H9 (cell line): ENCODE measurements around the gene MMP11. TPM values are rescaled to one million over a fixed set of nuclear protein-coding genes. Genes with fewer than 3 reads are reported as not detected.

Experiments
- DNase-seq: peaks from one replicate; pipeline ENCODE4 v3.0.0-alpha.2; 2017
- H2AFZ ChIP-seq: one replicate; pipeline ENCODE4 v1.6.1; 2013; ENCODE audit warnings: mild to moderate bottlenecking, low read length, control low read depth, moderate library complexity
- H2AK5ac ChIP-seq: 2 replicates; pipeline ENCODE4 v1.6.1; 2013; ENCODE audit warnings: low read length, control low read depth, mixed read lengths; ENCODE audit not compliant: insufficient read length
- H2BK120ac ChIP-seq: one replicate; pipeline ENCODE4 v1.6.1; 2013; ENCODE audit warnings: low read depth, mild to moderate bottlenecking, low read length, control low read depth, inconsistent platforms; ENCODE audit not compliant: poor library complexity, severe bottlenecking
- H2BK12ac ChIP-seq: 2 replicates; pipeline ENCODE4 v1.6.1; 2013; ENCODE audit warnings: low read length, control low read depth, mixed read lengths, low read depth; ENCODE audit not compliant: insufficient read length
- H2BK15ac ChIP-seq: 2 replicates; pipeline ENCODE4 v1.6.1; 2013; ENCODE audit warnings: low read depth, low read length, control low read depth
- H2BK20ac ChIP-seq: one replicate; pipeline ENCODE4 v1.6.1; 2013; ENCODE audit warnings: low read depth, mild to moderate bottlenecking, low read length, control low read depth, inconsistent platforms; ENCODE audit not compliant: poor library complexity, severe bottlenecking
- H2BK5ac ChIP-seq: 2 replicates; pipeline ENCODE4 v1.6.1; 2013; ENCODE audit warnings: low read length, control low read depth, mixed read lengths; ENCODE audit not compliant: insufficient read length
- H3K14ac ChIP-seq: 2 replicates; pipeline ENCODE4 v1.6.1; 2013; ENCODE audit warnings: low read length, control low read depth; ENCODE audit not compliant: insufficient read depth
- H3K18ac ChIP-seq: 2 replicates; pipeline ENCODE4 v1.6.1; 2013; ENCODE audit warnings: low read depth, mild to moderate bottlenecking, mixed read lengths, low read length, control low read depth; ENCODE audit not compliant: insufficient read length
- H3K23ac ChIP-seq: 2 replicates; pipeline ENCODE4 v1.6.1; 2013; ENCODE audit warnings: low read length, control low read depth, mixed read lengths, low read depth; ENCODE audit not compliant: insufficient read length
- H3K23me2 ChIP-seq: 2 replicates; pipeline ENCODE4 v1.6.1; 2013; ENCODE audit warnings: low read depth, mild to moderate bottlenecking, mixed read lengths, low read length, control low read depth; ENCODE audit not compliant: insufficient read length, poor library complexity, severe bottlenecking
- H3K27ac ChIP-seq: 2 replicates; pipeline ENCODE4 v1.5.1; 2013; ENCODE audit warnings: low read length, control low read depth, mixed read lengths, low read depth; ENCODE audit not compliant: insufficient read length
- H3K27me3 ChIP-seq: 2 replicates; pipeline ENCODE4 v1.6.1; 2013; ENCODE audit warnings: low read length, control low read depth, inconsistent platforms; ENCODE audit not compliant: insufficient read depth
- H3K4ac ChIP-seq: 2 replicates; pipeline ENCODE4 v1.6.1; 2013; ENCODE audit warnings: low read depth, mild to moderate bottlenecking, control low read depth, inconsistent platforms, low read length, moderate library complexity
- H3K4me1 ChIP-seq: 2 replicates; pipeline ENCODE4 v1.6.1; 2013; ENCODE audit warnings: low read length, control low read depth, inconsistent platforms; ENCODE audit not compliant: insufficient read depth
- H3K4me2 ChIP-seq: 2 replicates; pipeline ENCODE4 v1.6.1; 2013; ENCODE audit warnings: low read length, control low read depth, mixed read lengths; ENCODE audit not compliant: insufficient read length, insufficient read depth
- H3K56ac ChIP-seq: 2 replicates; pipeline ENCODE4 v1.6.1; 2013; ENCODE audit warnings: low read depth, mild to moderate bottlenecking, mixed read lengths, low read length, control low read depth; ENCODE audit not compliant: insufficient read length
- H3K79me1 ChIP-seq: 2 replicates; pipeline ENCODE4 v1.6.1; 2013; ENCODE audit warnings: low read depth, mild to moderate bottlenecking, moderate library complexity, low read length, control low read depth, inconsistent platforms; ENCODE audit not compliant: insufficient read depth, poor library complexity, severe bottlenecking
- H3K79me2 ChIP-seq: 2 replicates; pipeline ENCODE4 v1.6.1; 2013; ENCODE audit warnings: low read length, control low read depth, inconsistent platforms; ENCODE audit not compliant: insufficient read depth
- H3K9ac ChIP-seq: 2 replicates; pipeline ENCODE4 v1.6.1; 2013; ENCODE audit warnings: low read length, control low read depth, mixed read lengths; ENCODE audit not compliant: insufficient read length; ENCODE audit errors: extremely low read depth
- H3K9me3 ChIP-seq: one replicate; pipeline ENCODE4 v1.6.1; 2013; ENCODE audit warnings: low read depth, low read length, inconsistent platforms; ENCODE audit not compliant: control insufficient read depth
- H3T11ph ChIP-seq: one replicate; pipeline ENCODE4 v1.6.1; 2013; ENCODE audit warnings: mild to moderate bottlenecking, low read length, control low read depth, inconsistent platforms
- H4K20me1 ChIP-seq: one replicate; pipeline ENCODE4 v1.6.1; 2013; ENCODE audit not compliant: control insufficient read depth, insufficient read length, insufficient read depth
- H4K5ac ChIP-seq: 2 replicates; pipeline ENCODE4 v1.6.1; 2013; ENCODE audit warnings: low read depth, mild to moderate bottlenecking, mixed read lengths, low read length, control low read depth; ENCODE audit not compliant: insufficient read length
- H4K8ac ChIP-seq: replicated peaks from 2 replicates; pipeline ENCODE4 v1.6.1; 2013; ENCODE audit warnings: low read length, control low read depth, mixed read lengths, low read depth; ENCODE audit not compliant: insufficient read length
- H4K91ac ChIP-seq: 2 replicates; pipeline ENCODE4 v1.6.1; 2013; ENCODE audit warnings: low read depth, mild to moderate bottlenecking, moderate library complexity, mixed read lengths, low read length, control low read depth; ENCODE audit not compliant: insufficient read length
- H3K27ac Mint-ChIP-seq, 3 experiments: 2 replicates in 2 of 3; 3 replicates in 1 of 3; pipeline ENCODE4 v1.8.0; 2020 to 2021; ENCODE audit warnings: mixed read lengths in 3 of 3, mild to moderate bottlenecking in 1 of 3, moderate library complexity in 1 of 3
- H3K27me3 Mint-ChIP-seq: 2 replicates; pipeline ENCODE4 v1.8.0; 2021; ENCODE audit warnings: low read depth, mild to moderate bottlenecking, moderate library complexity, mixed read lengths
- H3K36me3 Mint-ChIP-seq, 3 experiments: 2 replicates in 2 of 3; 3 replicates in 1 of 3; pipeline ENCODE4 v1.8.0; 2020 to 2021; ENCODE audit warnings: low read depth in 3 of 3, mixed read lengths in 3 of 3; ENCODE audit not compliant: insufficient read depth in 1 of 3
- H3K4me1 Mint-ChIP-seq, 2 experiments: 2 replicates each; pipeline ENCODE4 v1.8.0; 2020; ENCODE audit warnings: mixed read lengths in 2 of 2
- H3K4me3 Mint-ChIP-seq, 2 experiments: 2 replicates in 1 of 2; 3 replicates in 1 of 2; pipeline ENCODE4 v1.8.0; 2020 to 2021; ENCODE audit warnings: mild to moderate bottlenecking in 2 of 2, mixed read lengths in 2 of 2, moderate library complexity in 1 of 2
- H3K9me3 Mint-ChIP-seq, 2 experiments: 2 replicates in 1 of 2; 3 replicates in 1 of 2; pipeline ENCODE4 v1.8.0; 2020; ENCODE audit warnings: mild to moderate bottlenecking in 2 of 2, mixed read lengths in 2 of 2, moderate library complexity in 1 of 2
- CTCF ChIP-seq: fragments of 200-600 bp; sonication (generic); conservative IDR thresholded peaks from 3 replicates; pipeline ENCODE4 v1.8.0; 2021; ENCODE audit warnings: antibody characterized with exemption, mild to moderate bottlenecking
- WGBS: extraction: QIAGEN DNeasy Blood & Tissue Kit; methylation state at CpG from one replicate; pipeline ENCODE4 v1.1.7; 2013; ENCODE audit warnings: missing lambda C conversion rate, low lambda C conversion rate, mixed read lengths; ENCODE audit not compliant: insufficient read length; ENCODE audit errors: extremely low coverage; 5-methylcytosine and 5-hydroxymethylcytosine counted together
- total RNA-seq: library from RNA; stranded (reverse); gene quantifications from 2 replicates; pipeline ENCODE4 v1.2.1, GENCODE V29; 2021

Gene MMP11
- total RNA-seq, 1 experiment from 2014 or later = 5.3 TPM

GRCh38 chr22:23744001-23744400 lies 28.6 kb upstream of the MMP11 start:
- H2AK5ac ChIP-seq = no peak overlapping the region
- no peaks in the 10 kb centered on the region for H3K27me3 Mint-ChIP-seq

More at GRCh38 chr22:23744001-23744400, 28.6 kb upstream of the MMP11 start:
- Histone ChIP-seq H3K79me1 (no peaks in the 10 kb centered on the region), H4K20me1 (no peaks in the 10 kb centered on the region), H3K4me2 (no peak overlapping the region), H3K79me2 (no peaks in the 10 kb centered on the region), H4K91ac (no peak overlapping the region), H3K27ac (no peak overlapping the region), H2BK12ac (no peak overlapping the region), H2BK120ac (no peak overlapping the region), H4K5ac (no peak overlapping the region), H2AFZ (no peak overlapping the region), H3K56ac (no peak overlapping the region), H3K23me2 (no peaks in the 10 kb centered on the region), H3K9ac (no peak overlapping the region), H3K4me1 (no peaks in the 10 kb centered on the region; the same call in 1 of the 2 replicates), H3K4ac (no peak overlapping the region), H2BK5ac (no peak overlapping the region), H3K14ac (no peak overlapping the region), H3K27me3 (no peaks in the 10 kb centered on the region), H3K23ac (no peak overlapping the region), H4K8ac (no peak overlapping the region), H3K18ac (no peak overlapping the region), H3K9me3 (no peaks in the 10 kb centered on the region), H2BK20ac (no peak overlapping the region), H2BK15ac (no peak overlapping the region), H3T11ph (no peak overlapping the region)
- no peaks in the 10 kb centered on the region for H3K9me3 Mint-ChIP-seq
- no peak for TF ChIP-seq CTCF
- H3K27ac Mint-ChIP-seq = no peak overlapping the region
- no CpG with 5 or more reads among the region's 13 CpGs for WGBS
- H3K4me3 Mint-ChIP-seq = no peak overlapping the region
- peaks cover 16 to 25% (median 18%) of the 10 kb centered on the region in 3 experiments for H3K36me3 Mint-ChIP-seq
- DNase-seq = no peak
- H3K4me1 Mint-ChIP-seq = no peaks in the 10 kb centered on the region; a peak in 1 of 4 replicates
